Measurements from ENCODE around the gene TMEM259. TPM values are rescaled to one million over a fixed set of nuclear protein-coding genes. Genes with fewer than 3 reads are reported as not detected.

TMEM259 gene
- total RNA-seq, 1 experiment from 2014 or later = 46.9 TPM

- DNase-seq (ENCODE audit: low read depth) = no peak
These were observed 16.6 kb downstream of the TMEM259 start for GRCh38 chr19:1004204-1004802.

GRCh38 chr19:1003283-1003682, 17.6 kb downstream of the TMEM259 start:
- no peak for DNase-seq (ENCODE audit: low read depth)

GRCh38 chr19:1002600-1002999, 18.3 kb downstream of the TMEM259 start:
- no peak for DNase-seq (ENCODE audit: low read depth)

GRCh38 chr19:1001538-1002166, 19.3 kb downstream of the TMEM259 start:
- DNase-seq (ENCODE audit: low read depth) = no peak

GRCh38 chr19:1000591-1001537, 20.1 kb downstream of the TMEM259 start:
- DNase-seq (ENCODE audit: low read depth) = no peak

GRCh38 chr19:1000095-1000494, 20.8 kb downstream of the TMEM259 start, which contains the start of gene GRIN3B:
GRIN3B (plus strand) TSS chr19:1000419; CDS start chr19:1000438, 19 bp downstream.
- DNase-seq (ENCODE audit: low read depth) = peak; percentile 42

- DNase-seq (ENCODE audit: low read depth) = no peak
These were observed 21.6 kb downstream of the TMEM259 start for GRCh38 chr19:999379-999719.

GRCh38 chr19:998064-998463, 22.9 kb downstream of the TMEM259 start:
- no peak for DNase-seq (ENCODE audit: low read depth)

- peak; percentile 43 for DNase-seq (ENCODE audit: low read depth)
These were observed 24.7 kb downstream of the TMEM259 start for GRCh38 chr19:996051-996838.

- DNase-seq (ENCODE audit: low read depth) = peak; percentile 87
These were observed 25.7 kb downstream of the TMEM259 start for GRCh38 chr19:995051-995827.

- DNase-seq (ENCODE audit: low read depth) = no peak
These were observed 26.4 kb downstream of the TMEM259 start for GRCh38 chr19:994516-994915.

- DNase-seq (ENCODE audit: low read depth) = no peak
These were observed 27.0 kb downstream of the TMEM259 start for GRCh38 chr19:993831-994393.

- DNase-seq (ENCODE audit: low read depth) = no peak
These were observed 27.5 kb downstream of the TMEM259 start for GRCh38 chr19:993361-993830.

- no peak for DNase-seq (ENCODE audit: low read depth)
These were observed 28.3 kb downstream of the TMEM259 start for GRCh38 chr19:992670-993055.

- DNase-seq (ENCODE audit: low read depth) = no peak
These were observed 28.8 kb downstream of the TMEM259 start for GRCh38 chr19:991932-992669.

- DNase-seq (ENCODE audit: low read depth) = no peak
These were observed 29.6 kb downstream of the TMEM259 start for GRCh38 chr19:991174-991931.

GRCh38 chr19:990746-991145, 30.2 kb downstream of the TMEM259 start:
- no peak for DNase-seq (ENCODE audit: low read depth)

GRCh38 chr19:990119-990571, 30.8 kb downstream of the TMEM259 start:
- no peak for DNase-seq (ENCODE audit: low read depth)
